Stimulated activated CD8-positive, alpha-beta memory T cell treated with anti-CD3 and anti-CD28 coated beads, Interleukin-15, amount 100 ng/mL, for 48 hours (primary cell): ENCODE measurements around the gene GATB.
"Not testable (repeated sequence)": the region's sequence is repeated elsewhere in the genome, so short reads cannot be mapped to it uniquely, and the experiment has no call there.

Experiments
- DNase-seq, 2 donors: peaks; one replicate each; pipeline ENCODE4 v3.0.0-alpha.2; 2020; ENCODE audit warnings: low read depth in 2 of 2

GATB gene

GRCh38 chr4:151731670-151732069, 29.1 kb downstream of the GATB start:
- DNase-seq = not testable (repeated sequence)

- DNase-seq = no peak
These were observed 30.9 kb downstream of the GATB start for GRCh38 chr4:151729731-151730559.

- DNase-seq = no peak
These were observed 32.1 kb downstream of the GATB start for GRCh38 chr4:151728679-151729078.

GRCh38 chr4:151728006-151728405, 32.8 kb downstream of the GATB start:
- no peak for DNase-seq

- DNase-seq = no peak
These were observed 33.4 kb downstream of the GATB start for GRCh38 chr4:151727365-151727764.

- no peak for DNase-seq
These were observed 35.7 kb downstream of the GATB start for GRCh38 chr4:151725087-151725486.

- no peak for DNase-seq
These were observed 38.9 kb downstream of the GATB start for GRCh38 chr4:151721916-151722315.

GRCh38 chr4:151721466-151721865, 39.3 kb downstream of the GATB start:
- DNase-seq = no peak

- DNase-seq = no peak
These were observed 40.9 kb downstream of the GATB start for GRCh38 chr4:151719956-151720334.

GRCh38 chr4:151718984-151719955, 41.5 kb downstream of the GATB start:
- DNase-seq = no peak

GRCh38 chr4:151717909-151718628, 42.7 kb downstream of the GATB start:
- no peak for DNase-seq

- no peak for DNase-seq
These were observed 43.5 kb downstream of the GATB start for GRCh38 chr4:151717314-151717713.

GRCh38 chr4:151716324-151716723, 44.5 kb downstream of the GATB start:
- DNase-seq = no peak

GRCh38 chr4:151715881-151716280, 44.9 kb downstream of the GATB start:
- no peak for DNase-seq

GRCh38 chr4:151712777-151713176, 48.0 kb downstream of the GATB start:
- DNase-seq = no peak

- no peak for DNase-seq
These were observed 49.2 kb downstream of the GATB start for GRCh38 chr4:151711646-151712045.

- no peak for DNase-seq
These were observed 51.2 kb downstream of the GATB start for GRCh38 chr4:151709587-151709986.

- DNase-seq = no peak
These were observed 51.7 kb downstream of the GATB start for GRCh38 chr4:151709071-151709470.

GRCh38 chr4:151708100-151708499, 52.7 kb downstream of the GATB start:
- DNase-seq = no peak

GRCh38 chr4:151703401-151703800, 57.4 kb downstream of the GATB start:
- DNase-seq = no peak

GRCh38 chr4:151702256-151702655, 58.6 kb downstream of the GATB start:
- no peak for DNase-seq
